Activated CD4-positive, alpha-beta memory T cell treated with anti-CD3 and anti-CD28 coated beads for 36 hours (primary cell): ENCODE data around the gene REXO4. TPM values are rescaled to one million over a fixed set of nuclear protein-coding genes. Genes with fewer than 3 reads are reported as not detected.

Experiments used
- CTCF ChIA-PET: fragments of 350-600 bp; sonication (Branson Sonifier 250); formaldehyde crosslinking; loops from one replicate; lab custom pipeline; 2021; ENCODE audit warnings: antibody characterized with exemption, inconsistent platforms; lab: Charles Lee
- POLR2A ChIA-PET: fragments of 350-600 bp; sonication (Branson Sonifier 250); formaldehyde crosslinking; loops from one replicate; lab custom pipeline; 2021; ENCODE audit warnings: antibody characterized with exemption; lab: Charles Lee
- DNase-seq: peaks from one replicate; pipeline ENCODE4 v3.0.0-alpha.2; 2020
- H3K27ac Mint-ChIP-seq: one replicate; pipeline ENCODE4 v1.8.0; 2021; ENCODE audit warnings: mixed read lengths
- H3K27me3 Mint-ChIP-seq: one replicate; pipeline ENCODE4 v1.8.0; 2021; ENCODE audit warnings: mixed read lengths
- H3K36me3 Mint-ChIP-seq: one replicate; pipeline ENCODE4 v1.8.0; 2021; ENCODE audit warnings: mixed read lengths
- H3K4me1 Mint-ChIP-seq: one replicate; pipeline ENCODE4 v1.8.0; 2021; ENCODE audit warnings: low read depth, mixed read lengths
- H3K4me3 Mint-ChIP-seq: one replicate; pipeline ENCODE4 v1.8.0; 2021; ENCODE audit warnings: mild to moderate bottlenecking, mixed read lengths
- H3K9me3 Mint-ChIP-seq: one replicate; pipeline ENCODE4 v1.8.0; 2021; ENCODE audit warnings: mixed read lengths
- intact Hi-C: fragments of 100-400 bp; cut with micrococcal nuclease; formaldehyde crosslinking; loops from one replicate; pipeline ENCODE4 v1.15.1; 2023
- total RNA-seq, 2 experiments: library from RNA; stranded (reverse); gene quantifications; one replicate each; pipeline ENCODE4 v1.2.3, GENCODE V29; 2021

Gene REXO4
- total RNA-seq, 2 experiments from 2014 or later = 24.2 to 26.3 TPM

DNA sequence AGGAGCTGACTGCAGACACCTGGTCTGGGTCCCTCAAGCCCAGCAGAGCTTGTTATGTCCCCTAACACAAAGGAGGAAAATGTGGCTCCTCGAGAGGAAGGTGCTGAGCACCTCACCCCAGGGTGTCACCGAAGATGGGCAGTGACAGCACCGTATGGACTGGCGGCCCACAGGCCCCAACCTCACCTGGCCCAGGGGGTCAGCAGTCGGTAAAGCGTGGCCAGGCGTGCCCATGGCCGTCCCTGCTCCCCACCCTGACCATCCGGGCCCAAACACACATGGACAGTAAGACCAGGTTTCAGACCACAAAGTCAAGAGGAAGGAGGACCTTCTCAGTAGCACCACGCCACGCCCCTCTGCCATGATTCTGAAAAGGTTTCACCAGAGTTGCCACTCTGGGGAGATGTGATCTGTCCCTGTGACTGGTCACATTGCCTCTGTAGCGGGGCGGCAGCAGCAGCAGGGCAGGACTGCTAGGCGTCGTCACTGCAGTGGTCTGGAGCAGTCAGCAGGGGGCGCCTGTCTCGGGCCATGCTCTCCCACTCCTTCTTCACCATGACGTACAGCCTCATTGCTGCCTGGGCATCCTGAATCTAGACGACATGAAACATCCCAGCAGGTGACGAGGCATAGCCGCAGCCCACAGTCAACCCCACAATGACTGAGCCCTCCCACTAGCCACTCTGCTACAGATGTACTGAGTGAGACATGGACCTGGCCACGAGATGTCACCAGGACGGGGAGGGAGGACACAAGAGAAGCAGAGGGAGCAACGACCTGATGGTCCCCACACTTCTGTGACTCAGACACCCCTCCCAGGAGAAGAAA, 11.1 kb downstream of the REXO4 start:
- H3K27ac Mint-ChIP-seq = peak overlapping the region; percentile 83
- no peaks in the 10 kb centered on the region for H3K9me3 Mint-ChIP-seq
- ChIA-PET CTCF (interaction anchor here (0.9 to 1.2 kb wide), 2 partner anchors 10 to 80 kb away, joined by 3 to 7 read pairs; no protein-coding TSS in a partner anchor), POLR2A (no interaction called here)
- intact Hi-C loops = loop anchor here (1.0 to 10.0 kb wide), 5 partner anchors 15 to 222 kb away; partner anchors contain the start of genes SURF1 and SURF2
- H3K36me3 Mint-ChIP-seq = peaks cover 35% of the 10 kb centered on the region
- peaks cover 14% of the 10 kb centered on the region for H3K4me1 Mint-ChIP-seq
- H3K27me3 Mint-ChIP-seq = no peaks in the 10 kb centered on the region
- H3K4me3 Mint-ChIP-seq = no peak overlapping the region
- DNase-seq = peak; percentile 92

DNA sequence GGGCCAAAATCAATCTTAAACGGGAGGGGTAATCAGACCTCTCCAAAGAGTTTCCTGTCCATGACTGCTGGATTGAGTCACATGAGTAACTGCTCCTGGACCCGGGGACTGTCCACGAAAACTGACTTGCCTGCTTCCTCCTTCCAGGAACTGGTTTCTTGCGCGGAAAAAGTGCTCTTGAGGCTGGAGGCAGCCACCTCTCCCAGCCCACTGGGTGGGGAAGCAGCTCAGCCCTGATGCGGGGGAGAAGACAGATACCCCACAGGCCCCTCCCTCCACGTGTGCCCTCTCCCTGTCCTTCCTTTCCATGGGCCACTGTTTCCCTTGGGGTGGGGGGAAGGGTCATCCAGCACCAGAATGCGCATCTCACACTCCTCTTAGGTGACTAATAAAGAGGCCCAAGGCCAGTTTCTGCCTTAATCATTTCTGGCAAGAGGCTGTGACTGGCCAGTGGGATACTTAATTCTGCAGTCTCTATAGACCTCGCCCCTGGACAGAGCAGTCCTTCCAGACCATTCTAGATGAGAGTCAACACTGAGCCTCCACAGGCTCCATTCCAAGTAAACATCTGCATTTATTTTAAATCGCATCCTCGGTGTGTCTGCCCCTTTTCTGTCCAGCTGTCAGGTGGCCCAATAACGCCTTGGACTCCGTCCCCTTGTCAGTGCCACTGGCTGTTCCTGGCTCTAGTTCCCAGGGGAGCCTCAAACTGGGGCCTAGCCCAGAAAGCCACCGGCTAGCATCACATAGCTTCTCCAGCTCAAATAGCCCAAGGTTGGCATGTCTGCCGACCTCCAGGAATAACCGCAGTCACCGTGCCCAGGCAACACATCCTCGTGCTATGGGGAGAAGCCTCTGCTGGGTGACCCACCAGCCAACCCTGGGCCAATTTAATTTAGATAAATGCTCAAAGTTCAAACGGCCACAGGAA, 12.0 kb downstream of the REXO4 start:
- Mint-ChIP-seq H3K4me3 (no peak overlapping the region), H3K4me1 (peaks cover 14% of the 10 kb centered on the region), H3K27me3 (no peaks in the 10 kb centered on the region), H3K9me3 (no peaks in the 10 kb centered on the region), H3K27ac (no peak overlapping the region), H3K36me3 (peaks cover 35% of the 10 kb centered on the region)
- intact Hi-C loops = loop anchor here (1.0 to 10.0 kb wide), 3 partner anchors 51 to 221 kb away; partner anchors contain the start of genes SURF1 and SURF2
- POLR2A ChIA-PET = no interaction called here
- no peak for DNase-seq
- CTCF ChIA-PET = interaction anchor here (0.9 to 1.2 kb wide), 3 partner anchors 11 to 81 kb away, joined by 3 to 7 read pairs (median 4); no protein-coding TSS in a partner anchor

DNA sequence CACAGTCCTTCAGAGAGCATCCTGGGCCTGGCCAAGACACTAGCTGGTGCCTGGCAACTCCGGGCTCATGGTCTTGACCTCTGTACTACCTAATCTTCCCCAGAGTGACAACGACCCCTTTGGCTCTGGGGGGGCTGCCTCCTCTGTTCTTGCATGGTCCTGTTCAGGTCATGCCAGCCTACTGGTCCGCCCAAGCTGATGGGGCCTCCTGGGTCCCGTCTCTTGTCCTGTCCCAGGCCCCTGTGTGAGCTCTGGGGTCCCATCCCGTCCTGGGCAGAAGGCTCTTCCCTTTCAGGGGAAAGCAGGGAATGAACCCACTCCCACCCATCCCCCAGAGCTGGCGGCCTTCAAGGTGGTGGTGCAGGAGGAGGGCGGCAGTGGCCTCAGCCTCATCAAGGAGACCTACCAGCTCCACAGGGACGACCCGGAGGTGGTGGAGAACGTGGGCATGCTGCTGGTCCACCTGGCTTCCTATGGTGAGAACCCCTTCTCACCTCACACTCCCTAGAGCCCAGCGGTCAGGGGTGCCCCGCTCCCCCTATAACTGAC, 13.3 kb downstream of the REXO4 start:
- Mint-ChIP-seq H3K4me3 (no peak overlapping the region), H3K27ac (no peak overlapping the region), H3K27me3 (no peaks in the 10 kb centered on the region), H3K36me3 (peaks cover 27% of the 10 kb centered on the region), H3K4me1 (peaks cover 14% of the 10 kb centered on the region), H3K9me3 (no peaks in the 10 kb centered on the region)
- DNase-seq = no peak
- POLR2A ChIA-PET = interaction anchor here (0.9 kb wide), 1 partner anchor 29 kb away, joined by 3 read pairs; no protein-coding TSS in a partner anchor
- intact Hi-C loops = loop anchor here (5.0 to 10.0 kb wide), 3 partner anchors 50 to 220 kb away; partner anchors contain the start of genes SURF1 and SURF2
- CTCF ChIA-PET = interaction anchor here (0.8 to 2.4 kb wide), 9 partner anchors 46 to 218 kb away, joined by 3 to 8 read pairs (median 4); partner anchors contain the start of genes MED22, RPL7A, SURF1 and SURF2

DNA sequence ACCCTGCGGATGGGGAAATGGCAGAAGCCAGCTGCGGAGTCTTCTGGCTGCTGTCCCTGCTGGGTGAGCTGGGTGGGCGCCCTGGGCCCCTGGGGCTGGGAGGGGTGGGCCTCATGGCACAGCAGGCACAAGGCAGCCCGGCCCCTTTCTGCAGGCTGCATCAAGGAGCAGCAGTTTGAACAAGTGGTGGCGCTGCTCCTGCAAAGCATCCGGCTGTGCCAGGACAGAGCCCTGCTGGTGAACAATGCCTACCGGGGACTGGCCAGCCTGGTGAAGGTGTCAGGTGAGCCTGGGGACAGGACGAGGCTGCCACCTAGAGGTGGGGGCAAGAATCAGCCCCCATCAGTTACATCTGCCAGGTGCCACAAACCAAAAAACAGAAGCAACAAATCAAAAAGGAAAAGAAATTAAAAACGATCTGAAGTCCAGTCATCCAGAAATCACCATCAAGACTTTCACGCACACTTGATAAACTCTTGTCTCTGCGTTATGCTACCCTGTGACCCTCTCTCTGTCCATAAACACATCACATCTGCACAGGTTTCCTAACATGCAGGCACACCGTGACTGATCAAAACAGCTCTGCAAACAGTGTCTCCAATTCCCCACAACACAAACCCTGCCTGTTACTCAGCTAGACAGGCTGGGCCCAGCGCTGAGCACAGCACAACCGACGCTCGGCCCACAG, 13.9 kb downstream of the REXO4 start:
- peaks cover 14% of the 10 kb centered on the region for H3K4me1 Mint-ChIP-seq
- CTCF ChIA-PET = interaction anchor here (0.8 to 2.4 kb wide), 10 partner anchors 46 to 218 kb away, joined by 3 to 8 read pairs (median 4); partner anchors contain the start of genes MED22, RPL7A, SURF1 and SURF2
- H3K27me3 Mint-ChIP-seq = no peaks in the 10 kb centered on the region
- peak; percentile 75 for DNase-seq
- intact Hi-C loops = loop anchor here (5.0 to 10.0 kb wide), 3 partner anchors 49 to 219 kb away; partner anchors contain the start of genes SURF1 and SURF2
- POLR2A ChIA-PET = interaction anchor here (0.9 to 1.0 kb wide), 2 partner anchors 12 to 29 kb away, joined by 3 read pairs; no protein-coding TSS in a partner anchor
- peaks cover 27% of the 10 kb centered on the region for H3K36me3 Mint-ChIP-seq
- H3K9me3 Mint-ChIP-seq = no peaks in the 10 kb centered on the region
- H3K27ac Mint-ChIP-seq = no peak overlapping the region
- no peak overlapping the region for H3K4me3 Mint-ChIP-seq

DNA sequence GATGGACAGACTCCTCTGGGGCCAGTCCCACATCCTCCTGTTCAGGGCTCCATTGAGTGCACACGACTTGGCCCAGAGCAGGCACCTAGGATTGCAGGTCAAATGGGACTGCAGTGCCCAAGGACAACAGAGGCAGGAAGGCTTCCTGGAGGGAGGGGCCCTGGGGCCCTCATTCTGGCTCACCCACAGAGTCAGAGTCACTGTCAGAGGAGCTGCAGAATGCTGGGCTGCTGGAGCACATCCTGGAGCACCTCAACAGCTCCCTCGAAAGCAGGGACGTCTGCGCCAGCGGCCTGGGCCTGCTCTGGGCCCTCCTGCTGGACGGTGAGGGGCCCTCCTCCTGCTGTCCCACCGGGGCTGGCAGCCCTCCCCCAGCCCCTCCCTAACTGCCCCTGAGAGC, 15.1 kb downstream of the REXO4 start:
- H3K4me1 Mint-ChIP-seq = peaks cover 13% of the 10 kb centered on the region
- no peak for DNase-seq
- H3K9me3 Mint-ChIP-seq = no peaks in the 10 kb centered on the region
- H3K4me3 Mint-ChIP-seq = no peak overlapping the region
- intact Hi-C loops = loop anchor here (5.0 to 10.0 kb wide), 3 partner anchors 48 to 218 kb away; partner anchors contain the start of genes SURF1 and SURF2
- H3K27me3 Mint-ChIP-seq = no peaks in the 10 kb centered on the region
- no peak overlapping the region for H3K27ac Mint-ChIP-seq
- peaks cover 26% of the 10 kb centered on the region for H3K36me3 Mint-ChIP-seq
- ChIA-PET POLR2A (interaction anchor here (1.5 kb wide), 1 partner anchor 54 kb away, joined by 5 read pairs; the partner anchor contains the start of genes MED22 and RPL7A), CTCF (interaction anchor here (0.6 to 2.4 kb wide), 4 partner anchors 26 to 84 kb away, joined by 3 to 8 read pairs (median 4); no protein-coding TSS in a partner anchor)

DNA sequence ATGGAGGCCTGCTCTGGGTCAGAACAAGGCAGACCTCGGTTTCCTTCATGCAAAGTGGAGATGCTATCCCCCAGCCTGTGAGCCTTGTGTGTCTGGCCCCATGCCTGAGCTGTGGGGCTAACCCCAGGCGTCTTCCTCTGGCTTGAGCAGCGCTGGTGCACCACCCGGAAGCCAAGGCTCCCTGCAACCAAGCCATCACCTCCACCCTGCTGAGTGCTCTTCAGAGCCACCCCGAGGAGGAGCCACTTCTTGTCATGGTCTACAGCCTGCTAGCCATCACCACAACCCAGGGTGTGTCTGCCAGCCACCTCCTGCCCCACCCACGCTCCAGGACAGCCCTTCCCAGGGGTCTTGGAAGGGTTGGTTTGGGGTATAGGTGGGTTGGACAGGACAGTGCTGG, 16.2 kb downstream of the REXO4 start:
- intact Hi-C loops = loop anchor here (5.0 to 10.0 kb wide), 3 partner anchors 47 to 217 kb away; partner anchors contain the start of genes SURF1 and SURF2
- H3K27ac Mint-ChIP-seq = no peak overlapping the region
- no peak overlapping the region for H3K4me3 Mint-ChIP-seq
- H3K27me3 Mint-ChIP-seq = no peaks in the 10 kb centered on the region
- H3K4me1 Mint-ChIP-seq = peaks cover 4% of the 10 kb centered on the region
- ChIA-PET CTCF (no interaction called here), POLR2A (interaction anchor here (0.7 to 1.5 kb wide), 2 partner anchors 25 to 53 kb away, joined by 3 to 5 read pairs; partner anchors contain the start of genes MED22 and RPL7A)
- no peak for DNase-seq
- H3K9me3 Mint-ChIP-seq = no peaks in the 10 kb centered on the region
- H3K36me3 Mint-ChIP-seq = peaks cover 17% of the 10 kb centered on the region

DNA sequence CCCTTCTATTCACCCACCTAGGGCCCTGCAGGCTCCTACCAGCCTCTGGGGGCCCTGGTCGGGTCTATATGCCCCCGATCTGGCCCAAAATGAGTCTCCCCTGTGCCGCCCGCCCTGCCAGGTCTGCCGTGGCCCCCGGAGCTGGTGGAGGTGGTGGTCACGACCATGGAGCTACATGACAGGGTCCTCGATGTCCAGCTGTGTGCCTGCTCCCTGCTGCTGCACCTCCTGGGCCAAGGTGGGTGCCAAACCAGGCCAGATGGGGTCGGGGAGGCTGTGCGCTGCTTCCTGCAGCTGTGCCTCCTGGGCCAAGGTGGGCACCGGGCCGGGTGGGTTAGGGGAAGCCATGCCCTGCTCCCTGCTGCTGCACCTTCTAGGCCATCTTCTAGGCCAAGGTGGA, 17.5 kb downstream of the REXO4 start:
- DNase-seq = no peak
- Mint-ChIP-seq H3K36me3 (peaks cover 5% of the 10 kb centered on the region), H3K4me3 (no peak overlapping the region), H3K27ac (no peak overlapping the region), H3K4me1 (peaks cover 4% of the 10 kb centered on the region), H3K9me3 (no peaks in the 10 kb centered on the region), H3K27me3 (no peaks in the 10 kb centered on the region)
- intact Hi-C loops = loop anchor here (5.0 to 10.0 kb wide), 3 partner anchors 45 to 215 kb away; partner anchors contain the start of genes SURF1 and SURF2
- POLR2A ChIA-PET = no interaction called here
- CTCF ChIA-PET = no interaction called here

DNA sequence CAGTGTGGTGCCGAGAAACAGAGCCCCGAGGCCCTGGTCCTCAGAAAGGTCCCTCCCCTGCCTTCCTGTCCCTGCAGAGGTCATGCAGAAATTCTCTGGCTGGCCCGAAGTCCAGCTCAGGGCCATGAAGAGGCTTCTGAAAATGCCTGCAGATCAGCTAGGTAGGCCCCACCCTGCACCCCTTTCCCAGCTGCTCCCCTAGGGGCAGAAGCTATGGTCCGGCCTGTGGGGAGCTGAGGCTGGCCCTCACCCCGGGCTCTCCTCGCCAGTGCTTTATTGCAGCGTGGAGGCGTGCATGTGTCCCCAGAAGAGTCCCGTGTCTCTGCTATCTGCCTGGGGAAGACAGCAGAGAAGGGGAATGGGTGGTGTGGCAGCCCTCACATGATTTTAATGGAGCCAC, 19.9 kb downstream of the REXO4 start:
- ChIA-PET CTCF (interaction anchor here (1.3 kb wide), 1 partner anchor 21 kb away, joined by 3 read pairs; no protein-coding TSS in a partner anchor), POLR2A (no interaction called here)
- no peak for DNase-seq
- intact Hi-C loops = no loop called here
- Mint-ChIP-seq H3K27ac (no peak overlapping the region), H3K27me3 (no peaks in the 10 kb centered on the region), H3K4me1 (no peaks in the 10 kb centered on the region), H3K9me3 (no peaks in the 10 kb centered on the region), H3K4me3 (no peak overlapping the region), H3K36me3 (no peaks in the 10 kb centered on the region)

DNA sequence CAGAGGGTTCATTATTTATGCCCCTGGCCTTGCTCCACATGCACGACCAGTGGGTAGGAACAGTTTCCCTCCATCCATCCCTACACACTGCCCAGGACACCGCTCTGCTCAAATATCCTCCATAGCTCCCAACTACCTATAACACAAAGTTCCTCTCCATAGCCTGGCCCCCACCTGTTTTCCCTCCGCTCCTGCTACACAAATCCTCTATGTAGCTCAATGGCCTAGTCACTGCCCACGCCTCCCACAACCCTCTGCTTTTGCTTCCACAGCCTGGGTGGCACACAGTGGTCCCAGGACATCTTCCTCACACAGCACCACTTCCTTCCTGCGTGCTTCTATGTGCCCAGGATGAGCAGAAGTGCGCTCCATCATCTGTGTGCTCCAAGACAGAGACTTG, 20.4 kb downstream of the REXO4 start:
- Mint-ChIP-seq H3K9me3 (no peaks in the 10 kb centered on the region), H3K4me3 (no peak overlapping the region), H3K27me3 (no peaks in the 10 kb centered on the region), H3K27ac (no peak overlapping the region), H3K4me1 (no peaks in the 10 kb centered on the region), H3K36me3 (no peaks in the 10 kb centered on the region)
- intact Hi-C loops = no loop called here
- CTCF ChIA-PET = interaction anchor here (0.9 to 1.3 kb wide), 2 partner anchors 20 to 211 kb away, joined by 3 read pairs; no protein-coding TSS in a partner anchor
- POLR2A ChIA-PET = no interaction called here
- DNase-seq = no peak

DNA sequence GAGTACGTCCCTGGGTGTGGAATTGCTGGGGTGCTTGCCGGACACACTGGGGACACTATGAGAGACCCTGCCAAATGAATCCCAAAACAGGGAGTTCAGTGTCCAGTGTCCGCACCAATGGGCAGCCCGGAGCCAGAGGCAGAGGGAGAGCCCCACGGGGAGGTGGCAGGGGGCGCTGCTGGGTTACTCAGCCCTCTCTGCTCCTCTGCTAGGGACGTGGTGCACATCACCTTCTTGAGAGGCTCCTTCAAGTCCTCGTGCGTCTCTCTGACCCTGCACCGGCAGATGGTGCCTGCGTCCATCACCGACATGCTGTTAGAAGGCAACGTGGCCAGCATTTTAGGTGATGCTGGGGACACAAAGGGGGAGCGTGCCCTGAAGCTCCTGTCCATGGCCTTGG, 20.9 kb downstream of the REXO4 start:
- no peaks in the 10 kb centered on the region for H3K4me1 Mint-ChIP-seq
- ChIA-PET CTCF (interaction anchor here (0.9 to 1.3 kb wide), 2 partner anchors 20 to 211 kb away, joined by 3 read pairs; no protein-coding TSS in a partner anchor), POLR2A (no interaction called here)
- no peaks in the 10 kb centered on the region for H3K9me3 Mint-ChIP-seq
- H3K4me3 Mint-ChIP-seq = no peak overlapping the region
- H3K27ac Mint-ChIP-seq = no peak overlapping the region
- no peaks in the 10 kb centered on the region for H3K36me3 Mint-ChIP-seq
- no peaks in the 10 kb centered on the region for H3K27me3 Mint-ChIP-seq
- intact Hi-C loops = no loop called here
- no peak for DNase-seq
